Liver (tissue), 3 donors: Measurements from ENCODE around the gene TTI1.

Source experiments
- FOXA1 ChIP-seq: IDR thresholded peaks from 2 replicates; pipeline ENCODE4 v1.6.1; 2016; ENCODE audit warnings: antibody characterized with exemption
- TAF1 ChIP-seq: conservative IDR thresholded peaks from 2 replicates; pipeline ENCODE4 v1.6.1; 2016; ENCODE audit warnings: antibody characterized with exemption, mild to moderate bottlenecking
- TF ChIP-seq, protein P1 (sequence below): IDR thresholded peaks from 2 replicates; pipeline ENCODE4 v1.6.1; 2016; ENCODE audit warnings: antibody characterized with exemption, mild to moderate bottlenecking
- TF ChIP-seq, protein P2 (sequence below): fragments of 150-350 bp; IDR thresholded peaks from 2 replicates; pipeline ENCODE4 v1.5.1; 2017; ENCODE audit warnings: improper control_type of control experiment, low read depth, low read length; ENCODE audit not compliant: missing input control
- TF ChIP-seq, protein P3 (sequence below): IDR thresholded peaks from 2 replicates; pipeline ENCODE4 v1.6.1; 2016; ENCODE audit warnings: antibody characterized with exemption
- donor health status: healthy.
- donor health status: healthy.

DNA sequence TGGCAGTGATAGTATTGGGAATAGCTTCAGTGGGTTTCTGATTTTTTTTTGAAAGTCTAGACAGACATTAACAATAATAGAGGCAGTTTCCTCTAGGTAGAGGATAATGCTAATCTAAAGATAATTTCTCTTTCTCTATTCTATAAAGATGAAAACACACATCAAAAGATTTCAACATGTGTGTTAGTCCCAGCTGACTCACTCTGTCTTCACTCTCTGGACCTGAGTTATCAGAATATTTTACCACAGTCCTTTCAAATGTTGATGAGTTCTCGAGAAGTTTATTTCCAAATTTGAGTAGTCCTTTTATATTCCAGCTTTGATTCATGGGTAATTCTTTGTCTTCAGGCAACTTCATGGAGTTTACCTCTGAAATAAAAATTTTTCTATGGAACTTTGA, 17.4 kb upstream of the TTI1 start:
- TF ChIP-seq, protein P1, sequence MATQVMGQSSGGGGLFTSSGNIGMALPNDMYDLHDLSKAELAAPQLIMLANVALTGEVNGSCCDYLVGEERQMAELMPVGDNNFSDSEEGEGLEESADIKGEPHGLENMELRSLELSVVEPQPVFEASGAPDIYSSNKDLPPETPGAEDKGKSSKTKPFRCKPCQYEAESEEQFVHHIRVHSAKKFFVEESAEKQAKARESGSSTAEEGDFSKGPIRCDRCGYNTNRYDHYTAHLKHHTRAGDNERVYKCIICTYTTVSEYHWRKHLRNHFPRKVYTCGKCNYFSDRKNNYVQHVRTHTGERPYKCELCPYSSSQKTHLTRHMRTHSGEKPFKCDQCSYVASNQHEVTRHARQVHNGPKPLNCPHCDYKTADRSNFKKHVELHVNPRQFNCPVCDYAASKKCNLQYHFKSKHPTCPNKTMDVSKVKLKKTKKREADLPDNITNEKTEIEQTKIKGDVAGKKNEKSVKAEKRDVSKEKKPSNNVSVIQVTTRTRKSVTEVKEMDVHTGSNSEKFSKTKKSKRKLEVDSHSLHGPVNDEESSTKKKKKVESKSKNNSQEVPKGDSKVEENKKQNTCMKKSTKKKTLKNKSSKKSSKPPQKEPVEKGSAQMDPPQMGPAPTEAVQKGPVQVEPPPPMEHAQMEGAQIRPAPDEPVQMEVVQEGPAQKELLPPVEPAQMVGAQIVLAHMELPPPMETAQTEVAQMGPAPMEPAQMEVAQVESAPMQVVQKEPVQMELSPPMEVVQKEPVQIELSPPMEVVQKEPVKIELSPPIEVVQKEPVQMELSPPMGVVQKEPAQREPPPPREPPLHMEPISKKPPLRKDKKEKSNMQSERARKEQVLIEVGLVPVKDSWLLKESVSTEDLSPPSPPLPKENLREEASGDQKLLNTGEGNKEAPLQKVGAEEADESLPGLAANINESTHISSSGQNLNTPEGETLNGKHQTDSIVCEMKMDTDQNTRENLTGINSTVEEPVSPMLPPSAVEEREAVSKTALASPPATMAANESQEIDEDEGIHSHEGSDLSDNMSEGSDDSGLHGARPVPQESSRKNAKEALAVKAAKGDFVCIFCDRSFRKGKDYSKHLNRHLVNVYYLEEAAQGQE: no peak
- no peak for TF ChIP-seq TAF1
- TF ChIP-seq, protein P2, sequence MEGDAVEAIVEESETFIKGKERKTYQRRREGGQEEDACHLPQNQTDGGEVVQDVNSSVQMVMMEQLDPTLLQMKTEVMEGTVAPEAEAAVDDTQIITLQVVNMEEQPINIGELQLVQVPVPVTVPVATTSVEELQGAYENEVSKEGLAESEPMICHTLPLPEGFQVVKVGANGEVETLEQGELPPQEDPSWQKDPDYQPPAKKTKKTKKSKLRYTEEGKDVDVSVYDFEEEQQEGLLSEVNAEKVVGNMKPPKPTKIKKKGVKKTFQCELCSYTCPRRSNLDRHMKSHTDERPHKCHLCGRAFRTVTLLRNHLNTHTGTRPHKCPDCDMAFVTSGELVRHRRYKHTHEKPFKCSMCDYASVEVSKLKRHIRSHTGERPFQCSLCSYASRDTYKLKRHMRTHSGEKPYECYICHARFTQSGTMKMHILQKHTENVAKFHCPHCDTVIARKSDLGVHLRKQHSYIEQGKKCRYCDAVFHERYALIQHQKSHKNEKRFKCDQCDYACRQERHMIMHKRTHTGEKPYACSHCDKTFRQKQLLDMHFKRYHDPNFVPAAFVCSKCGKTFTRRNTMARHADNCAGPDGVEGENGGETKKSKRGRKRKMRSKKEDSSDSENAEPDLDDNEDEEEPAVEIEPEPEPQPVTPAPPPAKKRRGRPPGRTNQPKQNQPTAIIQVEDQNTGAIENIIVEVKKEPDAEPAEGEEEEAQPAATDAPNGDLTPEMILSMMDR: no peak
- TF ChIP-seq FOXA1: no peak
- TF ChIP-seq, protein P3, sequence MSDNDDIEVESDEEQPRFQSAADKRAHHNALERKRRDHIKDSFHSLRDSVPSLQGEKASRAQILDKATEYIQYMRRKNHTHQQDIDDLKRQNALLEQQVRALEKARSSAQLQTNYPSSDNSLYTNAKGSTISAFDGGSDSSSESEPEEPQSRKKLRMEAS: no peak
